Mammary epithelial cell (primary cell): ENCODE results near the gene E2F2.

ENCODE experiments used
- CTCF ChIP-seq, 2 donors: IDR thresholded peaks in 1 of 2; conservative IDR thresholded peaks in 1 of 2; 2 replicates each; pipeline ENCODE4 v1.5.1; 2011 to 2012; ENCODE audit warnings: inconsistent platforms in 2 of 2, low read length in 2 of 2, mild to moderate bottlenecking in 2 of 2, control low read depth in 1 of 2, low read depth in 1 of 2; ENCODE audit not compliant: insufficient read depth in 1 of 2; ENCODE audit errors: extremely low read depth in 1 of 2
- EZH2 ChIP-seq: IDR thresholded peaks from 2 replicates; pipeline ENCODE4 v1.6.1; 2012; ENCODE audit warnings: low read length, inconsistent platforms, borderline replicate concordance

GRCh38 chr1:23526329-23527041, 4.5 kb downstream of the E2F2 start:
- TF ChIP-seq CTCF (conservative IDR thresholded peaks at IDR 0.05 in 1 of 2, IDR thresholded peaks at IDR 0.05 in 1 of 2; ENCODE audit: extremely low read depth in 1 of 2, insufficient read depth in 1 of 2, low read depth in 1 of 2, low read length in 2 of 2) (no peak), EZH2 (no peak)
